Measurements from ENCODE around the gene DPCD. TPM values are rescaled to one million over a fixed set of nuclear protein-coding genes. Genes with fewer than 3 reads are reported as not detected.

Gene DPCD
- total RNA-seq, 2 donors from 2014 or later: 33.3 to 52.0 TPM

GRCh38 chr10:101563007-101563406 lies 25.1 kb upstream of the DPCD start:
- H3K27me3 Mint-ChIP-seq (ENCODE audit: insufficient read depth): peaks cover 47% of the 10 kb centered on the region
- peak; percentile 38 for DNase-seq
- H3K27ac Mint-ChIP-seq: no peak overlapping the region
- Histone ChIP-seq H3K27ac (ENCODE audit: low read depth, low read length) (no peak overlapping the region), H3K9ac (ENCODE audit: extremely low read depth, low read length, poor library complexity, severe bottlenecking) (no peak overlapping the region), H3K4me1 (ENCODE audit: control insufficient read depth, insufficient read depth, low read length) (no peaks in the 10 kb centered on the region), H3K9me3 (ENCODE audit: control insufficient read depth, low read length) (no peaks in the 10 kb centered on the region), H3K36me3 (ENCODE audit: control insufficient read depth, insufficient read depth, low read length) (no peaks in the 10 kb centered on the region), H3K27me3 (ENCODE audit: control insufficient read depth, insufficient read depth, low read length, poor library complexity, severe bottlenecking) (peaks cover 20% of the 10 kb centered on the region), H3K4me3 (ENCODE audit: low read length) (no peak overlapping the region)
- 93% methylated on average over 3 of the region's 3 CpGs; no CpG with 5 or more reads in 1 of the 2 experiments for WGBS, 2 experiments (ENCODE audit: insufficient coverage in 1 of 2, insufficient read length in 1 of 2)
- H3K4me3 Mint-ChIP-seq: no peak overlapping the region
- H3K9me3 Mint-ChIP-seq: no peaks in the 10 kb centered on the region
- no peaks in the 10 kb centered on the region for H3K4me1 Mint-ChIP-seq
- no peak for TF ChIP-seq CTCF (conservative IDR thresholded peaks at IDR 0.05)
- no peaks in the 10 kb centered on the region for H3K36me3 Mint-ChIP-seq (ENCODE audit: low read depth)

- H3K4me1 ChIP-seq (ENCODE audit: control insufficient read depth, insufficient read depth, low read length): no peaks in the 10 kb centered on the region
- WGBS, 2 experiments (ENCODE audit: insufficient coverage in 1 of 2, insufficient read length in 1 of 2): 89 to 92% methylated on average over 6 to 11 of the region's 11 CpGs
- no peak for TF ChIP-seq CTCF (conservative IDR thresholded peaks at IDR 0.05)
- H3K4me1 Mint-ChIP-seq: no peaks in the 10 kb centered on the region
- H3K4me3 Mint-ChIP-seq: no peak overlapping the region
- no peaks in the 10 kb centered on the region for H3K9me3 ChIP-seq (ENCODE audit: control insufficient read depth, low read length)
- H3K27ac Mint-ChIP-seq: no peak overlapping the region
- H3K9ac ChIP-seq (ENCODE audit: extremely low read depth, low read length, poor library complexity, severe bottlenecking): no peak overlapping the region
- DNase-seq: no peak
- H3K27ac ChIP-seq (ENCODE audit: low read depth, low read length): no peak overlapping the region
- no peaks in the 10 kb centered on the region for H3K36me3 Mint-ChIP-seq (ENCODE audit: low read depth)
- H3K4me3 ChIP-seq (ENCODE audit: low read length): no peak overlapping the region
- no peaks in the 10 kb centered on the region for H3K9me3 Mint-ChIP-seq
- H3K27me3 ChIP-seq (ENCODE audit: control insufficient read depth, insufficient read depth, low read length, poor library complexity, severe bottlenecking): peaks cover 26% of the 10 kb centered on the region
- H3K36me3 ChIP-seq (ENCODE audit: control insufficient read depth, insufficient read depth, low read length): no peaks in the 10 kb centered on the region
- H3K27me3 Mint-ChIP-seq (ENCODE audit: insufficient read depth): peaks cover 52% of the 10 kb centered on the region
Observed at GRCh38 chr10:101563497-101564040, 24.6 kb upstream of the DPCD start.

- Histone ChIP-seq H3K9me3 (ENCODE audit: control insufficient read depth, low read length) (no peaks in the 10 kb centered on the region), H3K36me3 (ENCODE audit: control insufficient read depth, insufficient read depth, low read length) (no peaks in the 10 kb centered on the region), H3K4me1 (ENCODE audit: control insufficient read depth, insufficient read depth, low read length) (no peaks in the 10 kb centered on the region), H3K9ac (ENCODE audit: extremely low read depth, low read length, poor library complexity, severe bottlenecking) (no peak overlapping the region), H3K4me3 (ENCODE audit: low read length) (no peak overlapping the region), H3K27ac (ENCODE audit: low read depth, low read length) (no peak overlapping the region), H3K27me3 (ENCODE audit: control insufficient read depth, insufficient read depth, low read length, poor library complexity, severe bottlenecking) (peaks cover 36% of the 10 kb centered on the region)
- 93 to 94% methylated on average over 4 to 14 of the region's 15 CpGs for WGBS, 2 experiments (ENCODE audit: insufficient coverage in 1 of 2, insufficient read length in 1 of 2)
- H3K4me1 Mint-ChIP-seq: no peaks in the 10 kb centered on the region
- H3K9me3 Mint-ChIP-seq: no peaks in the 10 kb centered on the region
- TF ChIP-seq CTCF (conservative IDR thresholded peaks at IDR 0.05): no peak
- H3K36me3 Mint-ChIP-seq (ENCODE audit: low read depth): no peaks in the 10 kb centered on the region
- no peak overlapping the region for H3K4me3 Mint-ChIP-seq
- DNase-seq: peak; percentile 28
- peaks cover 62% of the 10 kb centered on the region for H3K27me3 Mint-ChIP-seq (ENCODE audit: insufficient read depth)
- H3K27ac Mint-ChIP-seq: no peak overlapping the region
Observed at GRCh38 chr10:101564490-101564991, 23.6 kb upstream of the DPCD start.

All from endodermal cell (in vitro differentiated cells).